SJSA1 (cell line): Measurements from ENCODE around the gene PCSK6. TPM values are rescaled to one million over a fixed set of nuclear protein-coding genes. Genes with fewer than 3 reads are reported as not detected.

Source experiments
- DNase-seq, 2 experiments: peaks; one replicate each; pipeline ENCODE4 v3.0.0-alpha.2; 2015 to 2020; ENCODE audit warnings: low spot score in 2 of 2, low read depth in 1 of 2
- H3K27ac ChIP-seq: fragments of 250-450 bp; sonication (Bioruptor Pico); 2 replicates; pipeline ENCODE4 v1.5.1; 2020; ENCODE audit warnings: mild to moderate bottlenecking, moderate library complexity
- H3K27me3 ChIP-seq: fragments of 250-450 bp; sonication (Bioruptor Pico); replicated peaks from 2 replicates; pipeline ENCODE4 v1.5.1; 2020; ENCODE audit warnings: mild to moderate bottlenecking, moderate library complexity
- H3K36me3 ChIP-seq: fragments of 250-450 bp; sonication (Bioruptor Pico); 2 replicates; pipeline ENCODE4 v1.5.1; 2020; ENCODE audit warnings: mild to moderate bottlenecking
- H3K4me1 ChIP-seq: fragments of 250-450 bp; sonication (Bioruptor Pico); replicated peaks from 2 replicates; pipeline ENCODE4 v1.6.1; 2021; ENCODE audit warnings: mild to moderate bottlenecking
- H3K4me3 ChIP-seq: fragments of 250-450 bp; sonication (Bioruptor Pico); 2 replicates; pipeline ENCODE4 v1.5.1; 2020; ENCODE audit warnings: mild to moderate bottlenecking
- H3K9me3 ChIP-seq: fragments of 250-450 bp; sonication (Bioruptor Pico); replicated peaks from 2 replicates; pipeline ENCODE4 v1.5.1; 2020; ENCODE audit warnings: mild to moderate bottlenecking
- total RNA-seq: library from RNA; depleted of rRNA; stranded (reverse); fragments of >200 nt; shearing (Covaris generic); gene quantifications from 2 replicates; pipeline ENCODE4 v1.2.3, GENCODE V29; 2014

The PCSK6 gene
- total RNA-seq, 1 experiment from 2014 or later: 1.7 TPM

DNA sequence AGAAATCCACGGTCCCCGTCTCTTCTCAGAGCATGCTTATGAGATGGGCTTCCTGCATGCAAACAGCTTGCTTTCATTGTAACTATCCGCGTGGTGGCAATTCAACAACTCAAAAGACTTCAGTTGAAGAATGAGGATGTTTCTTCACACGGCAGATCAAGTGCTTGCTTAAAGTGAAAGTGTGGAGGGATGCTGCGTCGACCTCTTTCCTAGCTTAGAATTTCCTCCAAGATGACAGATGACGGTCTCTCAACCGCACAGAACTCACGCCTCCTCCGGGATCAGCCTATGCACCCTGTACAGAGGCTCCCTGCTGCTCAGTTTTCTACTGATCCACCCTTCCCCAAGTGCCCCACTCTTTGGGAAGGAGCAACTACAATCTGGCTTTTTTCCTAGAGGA is 47.8 kb downstream of the PCSK6 start:
- no peaks in the 10 kb centered on the region for H3K9me3 ChIP-seq
- H3K27me3 ChIP-seq: no peaks in the 10 kb centered on the region
- H3K27ac ChIP-seq: no peak overlapping the region
- H3K4me1 ChIP-seq: peaks cover 13% of the 10 kb centered on the region
- H3K36me3 ChIP-seq: no peaks in the 10 kb centered on the region
- no peak for DNase-seq
- no peak overlapping the region for H3K4me3 ChIP-seq

DNA sequence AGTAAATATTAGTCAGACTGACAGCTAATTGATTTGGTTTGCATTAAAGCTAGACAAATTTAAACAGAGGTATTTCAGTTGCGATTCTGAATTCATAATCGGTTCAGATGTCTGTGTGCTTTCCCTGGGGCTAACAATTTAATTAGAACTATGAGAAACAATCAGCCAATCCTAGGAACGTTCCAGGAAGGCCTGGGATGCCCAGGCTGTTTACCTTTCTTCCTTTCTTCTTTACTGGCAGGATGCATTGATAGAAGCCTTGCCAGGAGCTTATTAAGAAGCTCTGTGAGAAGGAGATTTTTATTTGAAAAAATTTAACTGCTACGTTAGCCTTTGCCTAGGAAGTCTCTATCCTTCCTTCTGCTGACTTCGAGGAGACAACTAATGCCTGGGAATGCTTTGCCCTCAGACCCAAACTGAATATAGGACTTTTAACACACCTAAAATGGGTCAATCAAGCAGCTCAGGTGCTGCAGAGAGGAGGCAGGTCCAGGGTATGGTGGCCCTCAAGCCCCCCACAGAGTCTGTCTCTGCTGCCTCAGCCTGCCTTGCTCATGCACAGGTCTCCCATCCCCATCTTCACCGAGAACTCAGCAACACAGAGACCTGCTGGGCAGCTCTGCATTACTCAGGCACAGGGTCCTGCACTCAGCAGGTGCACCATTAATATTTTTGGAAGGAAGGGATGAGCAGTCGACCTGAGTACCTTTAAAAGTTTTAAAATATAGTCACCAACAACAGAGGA is 48.5 kb downstream of the PCSK6 start:
- H3K27ac ChIP-seq: no peak overlapping the region
- H3K36me3 ChIP-seq: no peaks in the 10 kb centered on the region
- H3K27me3 ChIP-seq: no peaks in the 10 kb centered on the region
- no peaks in the 10 kb centered on the region for H3K9me3 ChIP-seq
- peaks cover 6% of the 10 kb centered on the region for H3K4me1 ChIP-seq
- no peak for DNase-seq
- no peak overlapping the region for H3K4me3 ChIP-seq

DNA sequence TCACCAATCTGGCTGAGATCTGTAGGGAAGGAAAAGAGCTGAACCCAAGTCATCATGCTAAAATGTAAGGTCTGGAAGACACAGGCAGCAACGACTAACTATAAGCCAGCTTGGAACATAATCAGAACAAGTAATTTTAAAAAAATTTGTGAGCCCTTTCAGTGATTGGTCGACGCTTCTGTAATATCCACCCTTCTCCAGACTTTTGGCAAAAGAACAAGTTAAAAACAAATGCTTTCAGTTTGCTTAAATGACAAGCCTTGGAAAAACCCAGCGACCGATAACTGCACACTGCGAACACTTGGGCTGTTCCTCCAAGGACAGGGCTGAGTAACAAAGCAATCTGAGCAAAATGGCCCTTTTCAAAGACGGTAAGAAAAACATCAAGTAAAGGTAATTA is 49.6 kb downstream of the PCSK6 start:
- DNase-seq: no peak
- H3K27ac ChIP-seq: no peak overlapping the region
- H3K9me3 ChIP-seq: no peaks in the 10 kb centered on the region
- no peaks in the 10 kb centered on the region for H3K36me3 ChIP-seq
- no peaks in the 10 kb centered on the region for H3K27me3 ChIP-seq
- H3K4me3 ChIP-seq: no peak overlapping the region
- H3K4me1 ChIP-seq: no peaks in the 10 kb centered on the region

DNA sequence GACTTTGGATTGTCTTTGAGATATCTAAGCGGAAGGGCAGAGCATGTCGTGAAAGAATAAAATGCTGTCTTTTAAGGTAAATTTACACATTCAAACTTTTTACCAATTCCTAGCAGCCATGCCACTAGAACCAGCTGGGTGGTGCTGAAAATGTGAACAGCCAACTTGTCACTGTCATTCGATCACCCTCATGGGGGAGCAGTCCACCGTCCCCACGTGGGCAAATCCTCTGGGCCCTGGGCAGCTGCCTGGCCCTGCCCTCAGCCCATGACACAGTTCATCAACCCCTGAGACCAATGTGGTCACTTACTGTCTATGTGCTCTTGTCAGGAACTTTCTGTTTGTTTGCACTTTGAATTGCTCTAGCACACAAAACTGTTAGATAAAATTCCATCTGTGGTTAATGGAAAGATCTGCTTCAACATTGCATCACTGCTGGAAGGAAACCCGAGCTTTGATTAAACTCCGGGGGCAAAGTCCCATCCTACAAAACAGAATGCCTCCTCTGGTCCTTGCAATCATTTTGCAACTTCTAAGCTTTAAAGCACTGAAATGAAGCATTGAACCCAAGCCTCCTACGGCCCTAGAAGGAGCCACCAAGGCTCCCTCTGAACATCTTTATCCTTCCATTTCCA is 50.1 kb downstream of the PCSK6 start:
- Histone ChIP-seq H3K4me1 (no peaks in the 10 kb centered on the region), H3K36me3 (no peaks in the 10 kb centered on the region), H3K4me3 (no peak overlapping the region), H3K9me3 (no peaks in the 10 kb centered on the region), H3K27ac (no peak overlapping the region), H3K27me3 (no peaks in the 10 kb centered on the region; the same call in 1 of the 2 replicates)
- DNase-seq: no peak

DNA sequence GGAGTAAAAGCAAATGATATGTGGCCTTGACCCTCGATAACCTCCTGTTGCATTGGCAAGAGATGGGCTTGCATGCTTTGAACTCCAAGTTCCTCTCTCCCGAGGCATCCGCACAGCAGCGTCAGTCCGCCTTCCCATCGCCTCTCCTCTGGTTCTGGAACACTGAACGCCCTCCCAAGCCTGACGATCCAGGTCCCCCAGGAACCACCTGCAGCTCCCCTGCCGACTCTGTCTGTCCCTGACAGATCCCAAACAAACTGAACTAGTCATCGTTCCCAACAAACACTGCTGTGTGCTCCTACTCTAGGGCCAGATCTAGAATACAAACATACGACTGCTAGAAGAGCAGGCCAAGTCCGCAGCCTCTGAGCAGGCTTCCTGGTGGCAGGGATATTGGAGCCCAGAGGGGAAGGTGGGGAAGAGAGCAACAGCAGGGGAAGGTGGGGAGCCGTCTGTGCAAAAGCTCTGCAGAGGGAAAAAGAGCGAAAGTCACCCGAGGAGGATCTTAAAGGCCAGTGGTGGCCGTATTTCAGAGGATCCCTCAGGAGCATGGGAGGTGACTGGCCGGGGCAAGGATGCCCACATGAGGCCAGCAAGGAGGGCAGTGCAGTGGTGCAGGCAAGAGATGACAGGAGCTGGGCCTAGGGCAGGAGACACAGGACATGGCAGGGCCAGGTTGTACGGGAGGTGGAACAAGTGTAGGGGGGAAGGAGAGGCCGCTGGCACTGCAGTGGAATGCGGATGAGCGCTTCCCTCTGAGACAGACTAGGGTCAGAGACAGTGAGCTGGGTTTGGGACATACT is 50.8 kb downstream of the PCSK6 start:
- H3K36me3 ChIP-seq: no peaks in the 10 kb centered on the region
- peaks cover 4% of the 10 kb centered on the region; the same call in 1 of the 2 replicates for H3K27me3 ChIP-seq
- no peak overlapping the region for H3K4me3 ChIP-seq
- no peaks in the 10 kb centered on the region for H3K4me1 ChIP-seq
- H3K9me3 ChIP-seq: no peaks in the 10 kb centered on the region
- no peak overlapping the region for H3K27ac ChIP-seq
- no peak for DNase-seq

DNA sequence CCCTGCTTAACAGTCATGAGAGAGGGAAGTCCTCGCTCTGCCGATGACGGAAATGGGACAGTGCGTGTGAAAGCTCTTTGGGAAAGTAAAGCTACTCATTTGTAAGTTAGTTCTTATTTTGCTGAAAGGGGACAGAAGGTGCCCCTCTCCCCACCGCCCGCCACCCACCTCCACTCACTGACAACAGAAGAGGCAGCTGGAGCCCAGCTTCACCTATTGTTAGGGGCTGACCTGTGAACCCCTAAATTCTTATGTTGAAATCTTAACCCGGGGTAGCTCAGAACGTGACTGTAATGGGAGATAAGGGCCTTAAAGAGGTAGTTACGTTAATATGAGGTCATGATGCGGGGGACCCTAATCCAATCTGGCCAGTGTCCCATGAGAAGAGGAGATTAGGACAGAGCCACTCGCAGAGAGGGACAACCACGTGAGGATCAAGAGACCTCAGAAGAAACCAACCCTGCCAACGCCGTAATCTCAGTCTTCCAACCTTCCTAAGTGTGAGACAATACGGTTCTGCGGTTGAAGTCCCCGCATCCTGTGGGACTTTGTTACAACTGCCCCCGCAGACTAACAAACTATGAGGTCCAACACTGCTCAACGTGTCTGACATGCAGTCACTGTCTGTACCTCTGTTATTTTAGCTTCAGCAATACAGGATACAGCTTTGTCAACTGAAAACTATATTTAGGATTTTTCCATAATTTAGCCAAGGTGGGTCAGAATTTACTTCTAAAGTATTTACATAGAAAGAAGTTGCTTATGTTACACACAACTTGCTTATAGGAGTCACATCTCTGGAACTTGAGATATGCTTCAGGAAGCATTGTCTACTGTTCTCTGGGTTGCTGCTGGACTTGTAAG is 51.7 kb downstream of the PCSK6 start:
- H3K36me3 ChIP-seq: no peaks in the 10 kb centered on the region
- no peak for DNase-seq
- H3K4me3 ChIP-seq: no peak overlapping the region
- no peaks in the 10 kb centered on the region for H3K4me1 ChIP-seq
- no peaks in the 10 kb centered on the region for H3K9me3 ChIP-seq
- H3K27ac ChIP-seq: no peak overlapping the region
- H3K27me3 ChIP-seq: peaks cover 4% of the 10 kb centered on the region; the same call in 1 of the 2 replicates

DNA sequence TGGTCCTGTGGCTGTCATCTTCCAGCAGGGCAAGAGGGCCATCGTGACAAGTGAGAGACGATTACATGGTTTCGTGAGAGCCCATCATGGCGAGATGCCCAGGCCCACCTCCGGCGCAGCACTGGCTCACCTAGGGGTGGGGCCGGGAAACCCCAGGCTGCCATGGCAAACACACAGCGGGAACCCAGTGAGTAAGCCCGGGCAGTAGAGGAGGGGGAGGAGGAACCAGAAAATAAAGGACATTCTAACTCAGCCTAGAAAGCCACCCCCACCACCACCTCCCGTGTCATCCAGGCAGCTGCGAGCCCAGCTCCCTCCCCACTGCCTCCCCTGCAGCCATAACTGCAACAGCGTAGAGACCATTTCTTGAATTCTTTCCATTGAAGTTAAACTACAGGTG is 52.3 kb downstream of the PCSK6 start:
- no peaks in the 10 kb centered on the region for H3K36me3 ChIP-seq
- DNase-seq: no peak
- no peak overlapping the region for H3K27ac ChIP-seq
- H3K4me1 ChIP-seq: no peaks in the 10 kb centered on the region
- H3K9me3 ChIP-seq: no peaks in the 10 kb centered on the region
- peaks cover 4% of the 10 kb centered on the region; the same call in 1 of the 2 replicates for H3K27me3 ChIP-seq
- no peak overlapping the region for H3K4me3 ChIP-seq

DNA sequence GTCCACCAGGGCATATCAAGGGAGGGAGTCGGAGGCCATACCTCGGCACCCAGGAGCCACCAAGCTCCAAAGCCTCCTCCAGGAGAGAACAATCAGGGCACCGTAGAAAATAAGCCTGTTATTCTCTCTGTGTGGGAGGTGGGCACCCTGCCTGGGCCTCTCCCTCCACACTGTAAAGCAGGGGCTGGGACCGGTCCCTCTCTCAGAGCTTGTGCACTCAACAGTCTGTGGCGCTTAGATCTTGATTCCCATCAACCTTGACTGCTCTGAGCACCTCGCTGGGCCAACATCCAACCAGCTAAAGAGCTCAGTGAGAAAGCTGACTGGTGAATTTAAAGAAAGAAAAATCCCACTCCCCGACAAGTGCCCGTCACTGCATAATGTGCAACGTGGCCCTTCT is 53.0 kb downstream of the PCSK6 start:
- Histone ChIP-seq H3K27me3 (peaks cover 4% of the 10 kb centered on the region; the same call in 1 of the 2 replicates), H3K4me1 (no peaks in the 10 kb centered on the region), H3K36me3 (no peaks in the 10 kb centered on the region), H3K4me3 (no peak overlapping the region), H3K9me3 (no peaks in the 10 kb centered on the region), H3K27ac (no peak overlapping the region)
- DNase-seq: no peak

DNA sequence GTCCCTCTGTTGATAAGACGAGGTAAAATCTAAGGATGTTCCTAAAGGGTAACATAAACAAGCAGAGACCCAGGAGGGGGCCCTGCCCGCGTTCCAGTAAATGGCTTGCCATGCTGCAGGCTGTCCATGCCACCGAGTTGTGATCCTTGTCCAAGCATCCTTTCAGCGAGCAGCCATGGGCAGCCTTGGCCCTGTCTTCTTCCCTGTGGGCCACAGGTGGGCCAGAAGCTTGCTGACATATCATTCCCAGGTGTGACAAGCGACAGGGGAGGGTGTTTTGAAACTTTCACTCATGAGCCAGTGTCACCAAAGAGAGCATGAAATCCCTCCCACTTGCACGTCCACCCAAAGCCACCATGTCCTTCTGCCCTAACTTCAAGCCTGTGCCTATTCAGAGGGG is 53.7 kb downstream of the PCSK6 start:
- Histone ChIP-seq H3K27ac (no peak overlapping the region), H3K4me1 (no peaks in the 10 kb centered on the region), H3K36me3 (no peaks in the 10 kb centered on the region), H3K9me3 (no peaks in the 10 kb centered on the region), H3K4me3 (no peak overlapping the region), H3K27me3 (peaks cover 4% of the 10 kb centered on the region; the same call in 1 of the 2 replicates)
- no peak for DNase-seq

DNA sequence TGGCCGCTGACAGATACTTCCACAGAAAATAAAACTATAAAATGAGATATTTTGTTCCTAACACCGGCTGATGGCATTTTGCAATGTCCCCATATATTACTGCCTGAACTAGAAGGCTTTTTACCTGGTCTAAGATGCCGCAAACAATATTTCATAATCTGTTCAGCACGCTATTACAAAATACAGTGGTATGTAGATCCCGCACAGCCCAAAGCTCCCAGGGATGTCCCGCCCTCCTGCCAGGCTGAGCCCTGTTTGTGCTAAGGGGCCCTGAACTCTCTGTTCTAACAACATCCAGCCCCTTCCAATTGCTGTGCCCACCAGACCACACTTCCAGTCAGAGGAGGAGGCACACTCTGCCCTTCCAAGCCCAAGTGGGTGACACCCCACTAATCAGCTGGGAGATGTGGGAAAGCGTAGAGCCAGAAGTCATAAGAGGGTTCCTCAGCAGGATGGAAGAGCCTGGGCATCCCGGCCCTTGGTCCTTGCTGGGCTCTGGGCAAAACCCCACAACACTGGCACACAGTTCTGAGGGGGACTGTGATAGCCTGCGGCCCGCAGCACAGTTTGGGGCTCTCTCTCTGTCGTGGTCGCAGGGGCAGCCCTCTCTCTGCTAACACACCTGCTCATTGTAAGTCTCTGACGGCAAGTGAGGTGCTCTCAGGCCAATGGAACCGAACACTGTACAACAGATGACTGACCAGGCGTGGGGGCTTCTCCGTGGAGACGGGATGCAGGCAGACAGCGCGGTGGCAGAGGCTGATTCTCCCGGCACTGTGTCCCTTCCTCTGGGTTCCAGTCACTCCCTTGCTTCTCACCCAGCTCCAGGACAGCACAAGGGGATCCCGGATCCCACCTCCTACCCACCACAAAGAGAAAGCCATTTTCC is 55.2 kb downstream of the PCSK6 start:
- Histone ChIP-seq H3K36me3 (no peaks in the 10 kb centered on the region), H3K27me3 (peaks cover 4% of the 10 kb centered on the region; the same call in 1 of the 2 replicates), H3K4me3 (no peak overlapping the region), H3K4me1 (no peaks in the 10 kb centered on the region), H3K27ac (no peak overlapping the region), H3K9me3 (no peaks in the 10 kb centered on the region)
- DNase-seq: no peak

DNA sequence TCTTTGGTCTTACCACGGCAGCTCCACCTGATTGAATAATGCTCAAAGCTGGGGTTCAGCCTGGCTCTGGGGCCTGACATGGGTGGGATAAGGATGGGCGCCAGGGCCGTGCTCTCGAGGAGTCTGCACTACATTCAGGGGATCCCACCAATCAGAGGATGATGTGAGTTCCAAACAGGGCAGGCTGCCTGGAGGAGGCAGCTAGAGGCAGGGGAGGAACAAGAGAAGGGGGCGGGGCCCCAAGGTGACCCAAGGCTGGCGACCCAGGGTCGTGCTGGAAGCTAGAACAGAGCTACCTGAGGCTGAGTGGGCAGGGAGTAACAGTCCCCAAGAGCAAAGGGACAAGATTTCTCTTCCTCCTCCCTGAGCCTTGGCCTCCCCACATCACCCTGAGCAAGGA is 56.1 kb downstream of the PCSK6 start:
- DNase-seq: no peak
- Histone ChIP-seq H3K4me1 (no peaks in the 10 kb centered on the region), H3K9me3 (no peaks in the 10 kb centered on the region), H3K27ac (no peak overlapping the region), H3K36me3 (no peaks in the 10 kb centered on the region), H3K4me3 (no peak overlapping the region), H3K27me3 (peaks cover 4% of the 10 kb centered on the region; the same call in 1 of the 2 replicates)

DNA sequence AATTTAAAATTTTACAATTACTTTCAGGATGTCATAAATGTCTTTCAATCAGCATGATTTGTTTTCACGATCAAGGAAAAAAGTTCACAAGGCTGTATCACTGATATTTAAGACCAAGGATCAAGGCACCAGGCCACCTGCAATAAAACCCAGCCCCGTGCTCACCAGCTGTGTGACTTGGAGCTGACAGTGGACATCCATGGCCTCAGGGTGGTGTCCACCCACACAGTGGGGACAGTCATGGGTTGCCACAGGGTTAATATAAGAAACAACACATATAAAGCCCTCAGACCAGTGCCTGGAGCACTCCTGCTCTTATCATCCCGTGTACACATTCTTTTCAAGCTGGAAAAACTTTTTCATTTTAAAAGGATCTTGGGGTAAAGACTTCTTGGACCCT is 56.5 kb downstream of the PCSK6 start:
- H3K4me1 ChIP-seq: no peaks in the 10 kb centered on the region
- no peaks in the 10 kb centered on the region for H3K9me3 ChIP-seq
- peaks cover 4% of the 10 kb centered on the region; the same call in 1 of the 2 replicates for H3K27me3 ChIP-seq
- no peak overlapping the region for H3K27ac ChIP-seq
- no peaks in the 10 kb centered on the region for H3K36me3 ChIP-seq
- H3K4me3 ChIP-seq: no peak overlapping the region
- DNase-seq: no peak
